LNCaP clone FGC (cell line): ENCODE data around the gene MAJIN.
"Not testable (repeated sequence)": the region's sequence is repeated elsewhere in the genome, so short reads cannot be mapped to it uniquely, and the experiment has no call there.

Source experiments
- DNase-seq: peaks from one replicate; pipeline ENCODE4 v3.0.0-alpha.2; 2011; ENCODE audit warnings: low read depth
- H3K4me3 ChIP-seq: 2 replicates; pipeline ENCODE4 v1.5.1; 2011; ENCODE audit warnings: mild to moderate bottlenecking, low read depth, low read length, control low read depth
- TF ChIP-seq, protein P1 (sequence below): IDR thresholded peaks from 2 replicates; pipeline ENCODE4 v1.5.1; 2012; ENCODE audit warnings: mild to moderate bottlenecking; ENCODE audit not compliant: control insufficient read depth, insufficient read depth; ENCODE audit errors: extremely low read depth

MAJIN gene

DNA sequence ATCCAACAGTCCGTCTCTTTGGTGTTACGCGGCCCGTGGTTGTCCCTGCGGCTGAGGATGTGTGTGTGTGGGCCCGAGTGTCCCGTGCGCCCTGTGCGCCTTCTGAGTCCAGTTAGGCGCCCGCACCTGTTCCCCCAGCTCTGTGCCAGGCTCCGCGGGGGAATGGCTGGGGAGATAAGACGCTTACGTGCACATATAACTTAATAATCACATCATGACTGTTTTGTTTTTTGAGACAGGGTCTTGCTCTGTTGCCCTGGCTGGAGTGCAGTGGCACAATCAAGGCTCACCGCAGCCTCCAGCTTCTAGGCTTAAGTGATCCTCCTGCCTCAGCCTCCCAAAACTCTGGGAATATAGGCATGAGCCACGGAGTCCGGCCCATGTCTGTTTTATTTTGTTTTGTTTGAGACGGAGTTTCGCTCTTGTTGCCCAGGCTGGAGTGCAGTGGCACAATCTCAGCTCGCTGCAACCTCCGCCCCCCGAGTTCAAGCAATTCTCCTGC, 42.9 kb upstream of the MAJIN start:
- TF ChIP-seq, protein P1, sequence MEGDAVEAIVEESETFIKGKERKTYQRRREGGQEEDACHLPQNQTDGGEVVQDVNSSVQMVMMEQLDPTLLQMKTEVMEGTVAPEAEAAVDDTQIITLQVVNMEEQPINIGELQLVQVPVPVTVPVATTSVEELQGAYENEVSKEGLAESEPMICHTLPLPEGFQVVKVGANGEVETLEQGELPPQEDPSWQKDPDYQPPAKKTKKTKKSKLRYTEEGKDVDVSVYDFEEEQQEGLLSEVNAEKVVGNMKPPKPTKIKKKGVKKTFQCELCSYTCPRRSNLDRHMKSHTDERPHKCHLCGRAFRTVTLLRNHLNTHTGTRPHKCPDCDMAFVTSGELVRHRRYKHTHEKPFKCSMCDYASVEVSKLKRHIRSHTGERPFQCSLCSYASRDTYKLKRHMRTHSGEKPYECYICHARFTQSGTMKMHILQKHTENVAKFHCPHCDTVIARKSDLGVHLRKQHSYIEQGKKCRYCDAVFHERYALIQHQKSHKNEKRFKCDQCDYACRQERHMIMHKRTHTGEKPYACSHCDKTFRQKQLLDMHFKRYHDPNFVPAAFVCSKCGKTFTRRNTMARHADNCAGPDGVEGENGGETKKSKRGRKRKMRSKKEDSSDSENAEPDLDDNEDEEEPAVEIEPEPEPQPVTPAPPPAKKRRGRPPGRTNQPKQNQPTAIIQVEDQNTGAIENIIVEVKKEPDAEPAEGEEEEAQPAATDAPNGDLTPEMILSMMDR: no peak
- DNase-seq: no peak
- peak overlapping the region; percentile 79 for H3K4me3 ChIP-seq

- TF ChIP-seq, protein P1: peak; percentile 84
- peak; percentile 53 for DNase-seq
- H3K4me3 ChIP-seq: peak within 1 kb of the TSS; percentile 79
Observed at GRCh38 chr11:65013888-65014725, 42.2 kb upstream of the MAJIN start, which contains the start of gene ARL2. TSS of gene ARL2 (plus strand) at chr11:65014160. CDS start at chr11:65014208, 48 bp downstream.

- DNase-seq: no peak
- H3K4me3 ChIP-seq: peak overlapping the region; percentile 79
- TF ChIP-seq, protein P1: peak; percentile 81
Observed at GRCh38 chr11:65013130-65013887, 41.4 kb upstream of the MAJIN start.

GRCh38 chr11:65008873-65009272, 37.0 kb upstream of the MAJIN start:
- no peak overlapping the region for H3K4me3 ChIP-seq
- no peak for DNase-seq
- TF ChIP-seq, protein P1: no peak

GRCh38 chr11:65008016-65008415, 36.1 kb upstream of the MAJIN start:
- DNase-seq: no peak
- TF ChIP-seq, protein P1: no peak
- H3K4me3 ChIP-seq: no peak overlapping the region

GRCh38 chr11:65003968-65004367, 32.1 kb upstream of the MAJIN start:
- not testable (repeated sequence) for DNase-seq

GRCh38 chr11:65003282-65003681, 31.4 kb upstream of the MAJIN start:
- TF ChIP-seq, protein P1: no peak
- no peak overlapping the region for H3K4me3 ChIP-seq
- no peak for DNase-seq

More at GRCh38 chr11:65003968-65004367, 32.1 kb upstream of the MAJIN start:
- H3K4me3 ChIP-seq: not testable (repeated sequence)
